Loucy (cell line): ENCODE measurements around the gene BACH2.

Source experiments
- H2AFZ ChIP-seq: fragments of 200-600 bp; sonication (generic); 2 replicates; pipeline ENCODE4 v1.6.0; 2016; ENCODE audit warnings: antibody characterized with exemption, mild to moderate bottlenecking, low read length, moderate library complexity
- H3F3A ChIP-seq: fragments of 200-600 bp; 2 replicates; pipeline ENCODE4 v1.6.0; 2016; ENCODE audit warnings: antibody characterized with exemption, low read depth, mild to moderate bottlenecking
- H3K27me3 ChIP-seq: fragments of 200-600 bp; sonication (generic); 2 replicates; pipeline ENCODE4 v1.6.1; 2014; ENCODE audit warnings: low read length, mild to moderate bottlenecking; ENCODE audit not compliant: insufficient read depth, poor library complexity, severe bottlenecking
- H3K36me3 ChIP-seq: fragments of 200-600 bp; sonication (generic); 2 replicates; pipeline ENCODE4 v1.6.1; 2016; ENCODE audit warnings: low read length; ENCODE audit not compliant: insufficient read depth
- H3K4me1 ChIP-seq: fragments of 200-600 bp; sonication (generic); 2 replicates; pipeline ENCODE4 v1.5.1; 2014; ENCODE audit warnings: low read length, mild to moderate bottlenecking; ENCODE audit not compliant: insufficient read depth, poor library complexity, severe bottlenecking
- H3K4me2 ChIP-seq: fragments of 200-600 bp; sonication (generic); 2 replicates; pipeline ENCODE4 v1.6.0; 2014; ENCODE audit warnings: antibody characterized with exemption, low read length, low read depth, mild to moderate bottlenecking; ENCODE audit not compliant: poor library complexity, severe bottlenecking
- H3K4me3 ChIP-seq: fragments of 200-600 bp; sonication (generic); 2 replicates; pipeline ENCODE4 v1.5.1; 2014; ENCODE audit warnings: low read length, mild to moderate bottlenecking, mixed read lengths; ENCODE audit not compliant: poor library complexity, severe bottlenecking
- H3K79me2 ChIP-seq: fragments of 200-600 bp; sonication (generic); 2 replicates; pipeline ENCODE4 v1.6.1; 2014; ENCODE audit warnings: low read length; ENCODE audit not compliant: insufficient read depth
- H3K9ac ChIP-seq: fragments of 200-600 bp; sonication (generic); 2 replicates; pipeline ENCODE4 v1.6.0; 2014; ENCODE audit warnings: mild to moderate bottlenecking, low read depth, low read length, moderate library complexity; ENCODE audit not compliant: poor library complexity, severe bottlenecking
- H3K9me2 ChIP-seq: fragments of 200-600 bp; sonication (generic); replicated peaks from 2 replicates; pipeline ENCODE4 v1.6.1; 2016; ENCODE audit warnings: low read depth, low read length, mixed read lengths
- H3K9me3 ChIP-seq: fragments of 200-600 bp; sonication (generic); 2 replicates; pipeline ENCODE4 v1.6.1; 2014; ENCODE audit warnings: mild to moderate bottlenecking, antibody characterized with exemption, low read length, low read depth; ENCODE audit not compliant: insufficient read depth
- H4K20me1 ChIP-seq: fragments of 200-600 bp; sonication (generic); 2 replicates; pipeline ENCODE4 v1.6.0; 2014; ENCODE audit warnings: antibody characterized with exemption, low read length, mild to moderate bottlenecking; ENCODE audit not compliant: insufficient read depth, poor library complexity, severe bottlenecking
- CTCF ChIP-seq: fragments of 200-600 bp; sonication (generic); conservative IDR thresholded peaks from 2 replicates; pipeline ENCODE4 v1.5.1; 2014; ENCODE audit warnings: mild to moderate bottlenecking, antibody characterized with exemption, low read length
- EZH2phosphoT487 ChIP-seq: fragments of 200-600 bp; IDR thresholded peaks from 2 replicates; pipeline ENCODE4 v1.6.1; 2018; ENCODE audit warnings: antibody characterized with exemption, mild to moderate bottlenecking, moderate library complexity, borderline replicate concordance

The BACH2 gene

GRCh38 chr6:90113389-90113788 lies 183.3 kb downstream of the BACH2 start:
- H3K36me3 ChIP-seq: no peaks in the 10 kb centered on the region
- H3F3A ChIP-seq: no peaks in the 10 kb centered on the region
- H3K27me3 ChIP-seq: no peaks in the 10 kb centered on the region
- no peaks in the 10 kb centered on the region for H4K20me1 ChIP-seq
- no peaks in the 10 kb centered on the region for H3K9me2 ChIP-seq
- no peak overlapping the region for H3K4me3 ChIP-seq
- H3K9ac ChIP-seq: no peak overlapping the region
- H3K9me3 ChIP-seq: peaks cover 8% of the 10 kb centered on the region
- no peak overlapping the region for H3K4me2 ChIP-seq
- H3K79me2 ChIP-seq: peaks cover 35% of the 10 kb centered on the region; the same call in 1 of the 2 replicates
- H2AFZ ChIP-seq: no peak overlapping the region
- H3K4me1 ChIP-seq: peaks cover 34% of the 10 kb centered on the region
- no peak for TF ChIP-seq CTCF
- no peak for TF ChIP-seq EZH2phosphoT487

GRCh38 chr6:90111387-90111786 lies 185.3 kb downstream of the BACH2 start:
- Histone ChIP-seq H2AFZ (no peak overlapping the region), H4K20me1 (no peaks in the 10 kb centered on the region), H3K36me3 (no peaks in the 10 kb centered on the region), H3F3A (no peaks in the 10 kb centered on the region), H3K27me3 (no peaks in the 10 kb centered on the region), H3K4me3 (peak overlapping the region; percentile 22), H3K4me1 (peaks cover 36% of the 10 kb centered on the region), H3K9me2 (no peaks in the 10 kb centered on the region), H3K4me2 (peak overlapping the region; percentile 49), H3K79me2 (peaks cover 35% of the 10 kb centered on the region; the same call in 1 of the 2 replicates), H3K9me3 (peaks cover 8% of the 10 kb centered on the region), H3K9ac (no peak overlapping the region)
- no peak for TF ChIP-seq EZH2phosphoT487
- 0 out of 2 replicates have a peak, but pooled peaks have one; percentile 22 for TF ChIP-seq CTCF

GRCh38 chr6:90110971-90111370 lies 185.7 kb downstream of the BACH2 start:
- H3K4me2 ChIP-seq: peak overlapping the region; percentile 49
- H3K9me3 ChIP-seq: peaks cover 8% of the 10 kb centered on the region
- H3K4me1 ChIP-seq: peaks cover 40% of the 10 kb centered on the region
- H3K9me2 ChIP-seq: no peaks in the 10 kb centered on the region
- no peaks in the 10 kb centered on the region for H4K20me1 ChIP-seq
- H3K36me3 ChIP-seq: no peaks in the 10 kb centered on the region
- H3F3A ChIP-seq: no peaks in the 10 kb centered on the region
- peaks cover 33% of the 10 kb centered on the region; the same call in 1 of the 2 replicates for H3K79me2 ChIP-seq
- no peak overlapping the region for H2AFZ ChIP-seq
- H3K27me3 ChIP-seq: no peaks in the 10 kb centered on the region
- TF ChIP-seq CTCF: peak; percentile 51
- no peak for TF ChIP-seq EZH2phosphoT487
- peak overlapping the region; percentile 22 for H3K4me3 ChIP-seq
- H3K9ac ChIP-seq: no peak overlapping the region
